DOHH2 (cell line): ENCODE data around the gene KCNIP3.

Experiments
- EZH2phosphoT487 ChIP-seq: fragments of 200-600 bp; sonication (generic); IDR thresholded peaks from 2 replicates; pipeline ENCODE4 v1.6.1; 2017; ENCODE audit warnings: borderline replicate concordance, mild to moderate bottlenecking, antibody characterized with exemption, low read length, moderate library complexity, mixed read lengths
- TF ChIP-seq, protein P1 (sequence below): fragments of 200-600 bp; sonication (generic); IDR thresholded peaks from one replicate; pipeline ENCODE4 v1.5.1; 2014; ENCODE audit warnings: antibody characterized with exemption, mild to moderate bottlenecking, low read depth, low read length; ENCODE audit not compliant: poor library complexity, severe bottlenecking

DNA sequence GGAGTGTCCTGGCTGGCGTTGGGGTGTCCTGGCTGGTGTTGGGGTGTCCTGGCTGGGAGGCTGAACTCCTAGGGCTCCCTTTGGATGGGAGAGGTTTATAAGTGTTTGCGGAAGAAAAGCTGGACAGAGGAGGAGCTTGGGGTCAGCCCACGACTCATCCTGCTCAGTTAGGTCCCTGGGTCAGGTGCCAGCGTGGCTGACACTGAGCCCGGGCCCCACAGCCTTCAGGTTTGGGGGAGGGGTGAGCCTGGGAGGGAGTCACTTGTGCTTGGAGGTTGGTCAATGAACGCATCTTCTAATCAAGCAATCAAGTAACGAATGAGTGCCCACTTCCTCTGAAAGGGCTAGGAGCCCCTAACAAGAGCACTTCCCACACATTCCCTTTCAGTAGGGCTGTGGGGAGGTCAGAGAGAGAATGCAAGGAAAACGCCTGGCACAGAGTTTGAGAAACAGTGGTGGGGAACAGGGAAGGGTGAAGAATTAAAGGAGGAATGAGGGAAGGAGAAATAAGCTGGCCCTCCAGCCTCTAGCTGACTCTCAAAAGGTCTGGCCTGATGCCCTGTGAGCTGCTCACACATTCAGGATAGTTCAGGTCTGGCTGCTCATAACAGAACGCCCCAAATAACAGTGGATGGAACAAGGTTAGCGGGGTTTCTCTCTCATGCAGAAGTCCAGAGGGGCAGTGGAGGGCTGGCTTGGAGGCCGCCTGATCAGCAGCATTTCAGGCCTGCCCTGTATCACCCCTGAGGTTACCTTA lies 670 bp downstream of the KCNIP3 start:
- TF ChIP-seq, protein P1, sequence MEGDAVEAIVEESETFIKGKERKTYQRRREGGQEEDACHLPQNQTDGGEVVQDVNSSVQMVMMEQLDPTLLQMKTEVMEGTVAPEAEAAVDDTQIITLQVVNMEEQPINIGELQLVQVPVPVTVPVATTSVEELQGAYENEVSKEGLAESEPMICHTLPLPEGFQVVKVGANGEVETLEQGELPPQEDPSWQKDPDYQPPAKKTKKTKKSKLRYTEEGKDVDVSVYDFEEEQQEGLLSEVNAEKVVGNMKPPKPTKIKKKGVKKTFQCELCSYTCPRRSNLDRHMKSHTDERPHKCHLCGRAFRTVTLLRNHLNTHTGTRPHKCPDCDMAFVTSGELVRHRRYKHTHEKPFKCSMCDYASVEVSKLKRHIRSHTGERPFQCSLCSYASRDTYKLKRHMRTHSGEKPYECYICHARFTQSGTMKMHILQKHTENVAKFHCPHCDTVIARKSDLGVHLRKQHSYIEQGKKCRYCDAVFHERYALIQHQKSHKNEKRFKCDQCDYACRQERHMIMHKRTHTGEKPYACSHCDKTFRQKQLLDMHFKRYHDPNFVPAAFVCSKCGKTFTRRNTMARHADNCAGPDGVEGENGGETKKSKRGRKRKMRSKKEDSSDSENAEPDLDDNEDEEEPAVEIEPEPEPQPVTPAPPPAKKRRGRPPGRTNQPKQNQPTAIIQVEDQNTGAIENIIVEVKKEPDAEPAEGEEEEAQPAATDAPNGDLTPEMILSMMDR = no peak
- TF ChIP-seq EZH2phosphoT487 = no peak
